Measurements from ENCODE around the gene GLIPR1. TPM values are rescaled to one million over a fixed set of nuclear protein-coding genes. Genes with fewer than 3 reads are reported as not detected.

The GLIPR1 gene
- total and polyA plus RNA-seq, 10 of the 15 experiments (the other 5 are each of a cell fraction or from before 2014, with no cell fraction given), result 18.2 to 62.6 (median 32.2) TPM

DNA sequence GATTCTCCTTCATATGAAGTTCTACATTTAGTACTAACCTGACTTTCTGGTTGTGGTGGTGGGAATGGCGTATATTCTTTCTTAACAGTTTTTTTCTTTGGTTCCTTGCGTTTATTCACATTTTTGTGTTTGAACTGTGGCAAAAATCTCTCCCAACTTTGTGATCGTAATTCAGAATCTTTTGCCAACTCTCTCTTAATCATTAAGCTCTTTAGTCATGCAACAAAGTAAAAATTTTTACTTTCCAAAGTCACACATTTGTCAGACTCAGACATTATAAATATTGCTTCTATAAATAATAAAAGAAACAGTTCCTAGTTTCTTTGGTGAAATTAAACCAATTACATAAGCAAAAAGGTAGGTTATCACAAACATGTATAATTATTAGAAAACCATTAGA lies 23.3 kb downstream of the GLIPR1 start (continued):
- TF ChIP-seq, protein P1, sequence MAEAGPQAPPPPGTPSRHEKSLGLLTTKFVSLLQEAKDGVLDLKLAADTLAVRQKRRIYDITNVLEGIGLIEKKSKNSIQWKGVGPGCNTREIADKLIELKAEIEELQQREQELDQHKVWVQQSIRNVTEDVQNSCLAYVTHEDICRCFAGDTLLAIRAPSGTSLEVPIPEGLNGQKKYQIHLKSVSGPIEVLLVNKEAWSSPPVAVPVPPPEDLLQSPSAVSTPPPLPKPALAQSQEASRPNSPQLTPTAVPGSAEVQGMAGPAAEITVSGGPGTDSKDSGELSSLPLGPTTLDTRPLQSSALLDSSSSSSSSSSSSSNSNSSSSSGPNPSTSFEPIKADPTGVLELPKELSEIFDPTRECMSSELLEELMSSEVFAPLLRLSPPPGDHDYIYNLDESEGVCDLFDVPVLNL (IDR thresholded peaks at IDR 0.05; ENCODE audit: low read depth, low read length), result no peak
- no peak for TF ChIP-seq HDGF (IDR thresholded peaks at IDR 0.05)
- no peak for TF ChIP-seq JUND (IDR thresholded peaks at IDR 0.05; ENCODE audit: low read depth, low read length)
- no peak for TF ChIP-seq IKZF2 (IDR thresholded peaks at IDR 0.05)
- no peak for TF ChIP-seq MAX (IDR thresholded peaks at IDR 0.05; ENCODE audit: low read depth, low read length)
- TF ChIP-seq YBX1 (IDR thresholded peaks at IDR 0.05), result no peak

GRCh38 chr12:75505706-75506312 lies 25.3 kb downstream of the GLIPR1 start:
- no peaks in the 10 kb centered on the region for H3K27me3 ChIP-seq (replicated peaks in 1 of 2; ENCODE audit: control insufficient read depth in 2 of 2, insufficient read depth in 2 of 2, low read length in 1 of 2)
- no TSS peak for BruUV-seq (replicated peaks)
- H4K20me1 ChIP-seq (ENCODE audit: control insufficient read depth, insufficient read depth), result no peaks in the 10 kb centered on the region
- intact Hi-C loops (cut with micrococcal nuclease; ENCODE audit: unreplicated experiment) (loop anchor here (1.0 to 5.0 kb wide), 3 partner anchors 69 to 172 kb away; partner anchors contain the start of genes GLIPR1L1 and GLIPR1L2), in situ Hi-C loops (cut with MboI) (no loop called here)
- POLR2A ChIA-PET, result interaction anchor here (1.0 kb wide), 1 partner anchor 13 kb away, joined by 3 read pairs; no protein-coding TSS in a partner anchor
- no peak for DNase-seq (ENCODE audit: low read depth, low spot score)
- RAD21 ChIA-PET (ENCODE audit: unreplicated experiment), result interaction anchor here (1.3 to 2.8 kb wide), 4 partner anchors 21 to 529 kb away, joined by 3 to 32 read pairs (median 10); partner anchors contain the start of genes GLIPR1 and GLIPR1L1
- H2AFZ ChIP-seq (ENCODE audit: control insufficient read depth, low read depth, low read length), result no peak overlapping the region
- SMC1A ChIA-PET (ENCODE audit: uncharacterized antibody, unreplicated experiment), result interaction anchor here (1.1 to 13.8 kb wide), 6 partner anchors 23 to 527 kb away, joined by 3 to 151 read pairs (median 10); partner anchors contain the start of genes GLIPR1, GLIPR1L1 and GLIPR1L2
- no peaks in the 10 kb centered on the region for H3K9me3 ChIP-seq (replicated peaks; ENCODE audit: control insufficient read depth, insufficient read depth, low read length)
- no peak overlapping the region for H3K27ac ChIP-seq (ENCODE audit: control insufficient read depth, insufficient read depth)
- ATAC-seq, result peak; percentile 50
- H3K79me2 ChIP-seq (ENCODE audit: control insufficient read depth, insufficient read depth, low read length), result peaks cover 34% of the 10 kb centered on the region
- H3K4me3 ChIP-seq, result no peak overlapping the region
- H3K9ac ChIP-seq (ENCODE audit: control insufficient read depth, insufficient read depth, low read length), result no peak overlapping the region
- no peak for FAIRE-seq
- CTCF ChIA-PET, result interaction anchor here (0.6 to 11.7 kb wide), 11 partner anchors 11 to 528 kb away, joined by 3 to 235 read pairs (median 7); partner anchors contain the start of genes CAPS2, GLIPR1, GLIPR1L1 and GLIPR1L2
- H3K4me1 ChIP-seq (ENCODE audit: control insufficient read depth, insufficient read depth, low read length), result no peaks in the 10 kb centered on the region; the same call in 1 of the 2 replicates
- H3K36me3 ChIP-seq (ENCODE audit: control insufficient read depth in 2 of 2, insufficient read depth in 2 of 2, low read length in 1 of 2), result peaks cover 0 to 35% of the 10 kb centered on the region in 2 experiments; a peak in 2 of 4 replicates
- WGBS (ENCODE audit: insufficient coverage, insufficient replicate concordance, low lambda C conversion rate, missing lambda C conversion rate), result 96% methylated on average over 2 of the region's 2 CpGs
- H3K4me2 ChIP-seq (ENCODE audit: control insufficient read depth, insufficient read depth), result no peak overlapping the region
- TF ChIP-seq, protein P1 (IDR thresholded peaks at IDR 0.05; ENCODE audit: low read depth, low read length), result no peak
- TF ChIP-seq, protein P2, sequence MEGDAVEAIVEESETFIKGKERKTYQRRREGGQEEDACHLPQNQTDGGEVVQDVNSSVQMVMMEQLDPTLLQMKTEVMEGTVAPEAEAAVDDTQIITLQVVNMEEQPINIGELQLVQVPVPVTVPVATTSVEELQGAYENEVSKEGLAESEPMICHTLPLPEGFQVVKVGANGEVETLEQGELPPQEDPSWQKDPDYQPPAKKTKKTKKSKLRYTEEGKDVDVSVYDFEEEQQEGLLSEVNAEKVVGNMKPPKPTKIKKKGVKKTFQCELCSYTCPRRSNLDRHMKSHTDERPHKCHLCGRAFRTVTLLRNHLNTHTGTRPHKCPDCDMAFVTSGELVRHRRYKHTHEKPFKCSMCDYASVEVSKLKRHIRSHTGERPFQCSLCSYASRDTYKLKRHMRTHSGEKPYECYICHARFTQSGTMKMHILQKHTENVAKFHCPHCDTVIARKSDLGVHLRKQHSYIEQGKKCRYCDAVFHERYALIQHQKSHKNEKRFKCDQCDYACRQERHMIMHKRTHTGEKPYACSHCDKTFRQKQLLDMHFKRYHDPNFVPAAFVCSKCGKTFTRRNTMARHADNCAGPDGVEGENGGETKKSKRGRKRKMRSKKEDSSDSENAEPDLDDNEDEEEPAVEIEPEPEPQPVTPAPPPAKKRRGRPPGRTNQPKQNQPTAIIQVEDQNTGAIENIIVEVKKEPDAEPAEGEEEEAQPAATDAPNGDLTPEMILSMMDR (IDR thresholded peaks at IDR 0.05 in 2 of 3, conservative IDR thresholded peaks at IDR 0.05 in 1 of 3; ENCODE audit: control insufficient read depth in 2 of 3, extremely low read depth in 1 of 3, insufficient read depth in 1 of 3, low read depth in 3 of 3, low read length in 3 of 3), result peak; percentile 55 to 69 (median 63); a peak in 5 of 6 replicates
- TF ChIP-seq ZNF217 (IDR thresholded peaks at IDR 0.05) (no peak), SMC3 (IDR thresholded peaks at IDR 0.05; ENCODE audit: borderline replicate concordance, low read length) (peak; percentile 49; the same call in 1 of the 2 replicates), RBBP5 (conservative IDR thresholded peaks at IDR 0.05) (no peak), HDAC6 (IDR thresholded peaks at IDR 0.05; ENCODE audit: unreplicated experiment) (no peak)
- TF ChIP-seq, protein P3, sequence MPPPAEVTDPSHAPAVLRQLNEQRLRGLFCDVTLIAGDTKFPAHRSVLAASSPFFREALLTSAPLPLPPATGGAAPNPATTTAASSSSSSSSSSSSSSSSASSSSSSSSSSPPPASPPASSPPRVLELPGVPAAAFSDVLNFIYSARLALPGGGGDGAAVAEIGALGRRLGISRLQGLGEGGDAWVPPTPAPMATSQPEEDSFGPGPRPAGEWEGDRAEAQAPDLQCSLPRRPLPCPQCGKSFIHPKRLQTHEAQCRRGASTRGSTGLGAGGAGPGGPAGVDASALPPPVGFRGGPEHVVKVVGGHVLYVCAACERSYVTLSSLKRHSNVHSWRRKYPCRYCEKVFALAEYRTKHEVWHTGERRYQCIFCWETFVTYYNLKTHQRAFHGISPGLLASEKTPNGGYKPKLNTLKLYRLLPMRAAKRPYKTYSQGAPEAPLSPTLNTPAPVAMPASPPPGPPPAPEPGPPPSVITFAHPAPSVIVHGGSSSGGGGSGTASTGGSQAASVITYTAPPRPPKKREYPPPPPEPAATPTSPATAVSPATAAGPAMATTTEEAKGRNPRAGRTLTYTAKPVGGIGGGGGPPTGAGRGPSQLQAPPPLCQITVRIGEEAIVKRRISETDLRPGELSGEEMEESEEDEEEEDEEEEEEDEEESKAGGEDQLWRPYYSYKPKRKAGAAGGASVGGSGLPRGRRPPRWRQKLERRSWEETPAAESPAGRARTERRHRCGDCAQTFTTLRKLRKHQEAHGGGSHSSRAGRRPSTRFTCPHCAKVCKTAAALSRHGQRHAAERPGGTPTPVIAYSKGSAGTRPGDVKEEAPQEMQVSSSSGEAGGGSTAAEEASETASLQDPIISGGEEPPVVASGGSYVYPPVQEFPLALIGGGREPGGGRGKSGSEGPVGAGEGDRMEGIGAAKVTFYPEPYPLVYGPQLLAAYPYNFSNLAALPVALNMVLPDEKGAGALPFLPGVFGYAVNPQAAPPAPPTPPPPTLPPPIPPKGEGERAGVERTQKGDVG (CRISPR knock-in tag; IDR thresholded peaks at IDR 0.05), result no peak

Measured in GM12878 (cell line).